Fibroblast of lung (primary cell): ENCODE results near the gene KATNAL1. TPM values are rescaled to one million over a fixed set of nuclear protein-coding genes. Genes with fewer than 3 reads are reported as not detected.

Experiments used
- DNase-seq, 2 donors: peaks; one replicate each; pipeline versions ENCODE4 v3.0.0 to v3.0.0-alpha.2; 2010; ENCODE audit warnings: low read depth in 2 of 2
- H2AFZ ChIP-seq: 2 replicates; pipeline ENCODE4 v1.5.1; 2012; ENCODE audit warnings: low read length, control low read depth, inconsistent platforms
- H3K27ac ChIP-seq: 2 replicates; pipeline ENCODE4 v1.5.1; 2011; ENCODE audit warnings: low read length, control low read depth; ENCODE audit not compliant: insufficient read depth
- H3K27me3 ChIP-seq: 2 replicates; pipeline ENCODE4 v1.5.1; 2011; ENCODE audit warnings: mild to moderate bottlenecking, low read length; ENCODE audit not compliant: control insufficient read depth, insufficient read depth
- H3K36me3 ChIP-seq: 2 replicates; pipeline ENCODE4 v1.5.1; 2011; ENCODE audit warnings: low read length; ENCODE audit not compliant: control insufficient read depth, insufficient read depth
- H3K4me1 ChIP-seq: 2 replicates; pipeline ENCODE4 v1.5.1; 2011; ENCODE audit warnings: low read length; ENCODE audit not compliant: control insufficient read depth, insufficient read depth; ENCODE audit errors: extremely low read depth
- H3K4me2 ChIP-seq: 2 replicates; pipeline ENCODE4 v1.5.1; 2011; ENCODE audit warnings: low read length, control low read depth; ENCODE audit not compliant: insufficient read depth; ENCODE audit errors: extremely low read depth
- H3K4me3 ChIP-seq, 4 experiments: fragments of 200-600 bp in 1 of 4; sonication (generic) in 1 of 4; replicated peaks in 1 of 4; 2 replicates each; pipeline ENCODE4 v1.5.1; 2011 to 2016; ENCODE audit warnings: low read length in 4 of 4, low read depth in 3 of 4, mild to moderate bottlenecking in 3 of 4, control low read depth in 2 of 4, inconsistent platforms in 1 of 4, mixed read lengths in 1 of 4; ENCODE audit not compliant: insufficient read depth in 1 of 4; ENCODE audit errors: control extremely low read depth in 1 of 4
- H3K79me2 ChIP-seq: 2 replicates; pipeline ENCODE4 v1.5.1; 2012; ENCODE audit warnings: mild to moderate bottlenecking, low read length, inconsistent platforms; ENCODE audit not compliant: control insufficient read depth, insufficient read depth
- H3K9ac ChIP-seq: 2 replicates; pipeline ENCODE4 v1.5.1; 2011; ENCODE audit warnings: mild to moderate bottlenecking, low read length, control low read depth; ENCODE audit not compliant: insufficient read depth
- H3K9me3 ChIP-seq: 2 replicates; pipeline ENCODE4 v1.5.1; 2012; ENCODE audit warnings: low read depth, low read length; ENCODE audit not compliant: control insufficient read depth, insufficient read depth
- H4K20me1 ChIP-seq: 2 replicates; pipeline ENCODE4 v1.5.1; 2011; ENCODE audit warnings: low read length; ENCODE audit not compliant: control insufficient read depth, insufficient read depth; ENCODE audit errors: extremely low read depth
- EZH2 ChIP-seq: IDR thresholded peaks from 2 replicates; pipeline ENCODE4 v1.5.1; 2012; ENCODE audit warnings: low read length, control low read depth, mild to moderate bottlenecking; ENCODE audit errors: missing control alignments
- polyA plus RNA-seq, 2 donors: library from polyadenylated mRNA; depleted of rRNA in 1 of 2; stranded (reverse) in 1 of 2; unstranded in 1 of 2; fragments of >200 nt; gene quantifications; 2 replicates each; pipeline ENCODE4 v1.2.1, GENCODE V29; 2011 to 2012; ENCODE audit warnings: missing spikeins in 1 of 2
- total RNA-seq: library from RNA; depleted of rRNA; stranded (reverse); fragments of >200 nt; gene quantifications from 2 replicates; pipeline ENCODE4 v1.2.1, GENCODE V29; 2014
- TF ChIP-seq, protein P1 (sequence below), 2 donors: IDR thresholded peaks in 1 of 2; conservative IDR thresholded peaks in 1 of 2; 1 replicate in 1 of 2; 2 replicates in 1 of 2; pipeline ENCODE4 v1.5.1; 2011 to 2012; ENCODE audit warnings: low read length in 2 of 2, control low read depth in 1 of 2, inconsistent platforms in 1 of 2, low read depth in 1 of 2, mild to moderate bottlenecking in 1 of 2

Gene KATNAL1
- total and polyA plus RNA-seq, 2 donors (not counting 1 experiment from before 2014, with no cell fraction given) = 24.8 to 32.7 TPM

DNA sequence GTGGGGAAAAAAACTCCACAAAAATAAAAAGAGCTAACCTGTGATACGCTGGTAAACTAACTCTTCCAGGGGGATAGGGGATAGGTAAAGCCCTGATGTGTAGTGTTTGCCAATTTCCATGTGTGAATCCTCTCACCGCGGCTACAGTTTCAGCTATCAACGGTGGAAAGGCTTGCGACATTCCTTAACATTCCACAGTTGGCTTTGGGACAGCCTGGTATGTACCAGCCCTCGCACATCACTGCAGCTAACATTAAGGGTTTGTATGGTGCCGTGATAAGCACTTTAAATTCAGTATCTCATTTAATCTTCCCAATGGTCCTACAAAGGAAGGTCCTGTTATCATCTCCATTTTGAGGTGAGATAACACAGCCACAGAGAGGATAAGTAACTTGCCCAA lies 112.4 kb downstream of the KATNAL1 start:
- H3K36me3 ChIP-seq = no peaks in the 10 kb centered on the region
- H3K79me2 ChIP-seq = no peaks in the 10 kb centered on the region
- peak in 1 of 2 donors; percentile 11 for DNase-seq
- no peak overlapping the region for H3K4me3 ChIP-seq
- H3K9ac ChIP-seq = no peak overlapping the region
- no peaks in the 10 kb centered on the region for H3K27me3 ChIP-seq
- H4K20me1 ChIP-seq = no peaks in the 10 kb centered on the region
- no peak overlapping the region for H3K27ac ChIP-seq
- no peaks in the 10 kb centered on the region for H3K9me3 ChIP-seq
- no peak for TF ChIP-seq EZH2
- H3K4me1 ChIP-seq = no peaks in the 10 kb centered on the region
- no peak overlapping the region for H3K4me2 ChIP-seq
- no peak overlapping the region for H2AFZ ChIP-seq

DNA sequence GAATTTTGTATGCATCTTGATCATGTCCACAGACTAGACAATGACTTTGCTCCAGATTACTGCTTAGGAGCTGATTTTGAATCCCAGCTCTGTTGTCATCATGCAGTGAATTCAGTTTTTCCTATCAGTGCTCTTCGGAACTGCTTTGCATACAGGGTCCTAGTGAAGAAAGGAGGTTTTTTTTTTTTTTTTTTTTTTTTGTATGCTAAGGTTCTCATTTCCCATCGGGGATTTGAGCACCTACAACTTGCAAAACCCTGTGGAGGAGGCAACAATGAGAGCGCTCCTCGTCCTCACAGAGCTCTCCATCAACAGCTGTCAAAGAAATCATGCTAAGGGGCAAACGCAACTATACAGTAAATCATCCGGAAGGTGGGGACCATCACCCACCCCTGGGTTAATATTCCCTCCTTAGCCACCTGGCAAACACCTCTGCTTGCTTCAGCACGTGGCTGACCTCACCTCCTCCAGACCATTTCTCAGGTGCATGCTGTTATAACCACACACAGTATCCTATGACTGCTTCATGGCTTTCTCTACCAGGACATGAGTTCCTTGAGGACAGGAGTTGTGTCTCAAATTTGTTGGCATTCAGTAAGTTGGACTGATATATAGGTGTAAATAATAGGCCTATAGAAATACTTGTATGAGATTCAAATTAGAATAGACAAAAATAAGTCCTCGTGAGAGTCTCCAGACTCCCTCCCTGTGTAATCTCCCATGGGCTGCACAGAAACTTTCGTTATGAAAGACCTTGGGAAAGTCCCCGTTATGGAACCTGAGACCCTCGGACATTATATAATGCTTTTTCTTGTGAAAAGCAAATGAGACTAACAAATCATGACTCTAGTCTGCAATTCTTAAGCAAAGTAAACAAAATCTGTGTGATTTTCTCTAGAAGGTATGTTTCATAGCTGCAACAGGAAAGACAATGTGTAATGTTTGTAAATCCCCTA lies 113.8 kb downstream of the KATNAL1 start:
- DNase-seq = no peak
- no peaks in the 10 kb centered on the region for H3K27me3 ChIP-seq
- H3K36me3 ChIP-seq = no peaks in the 10 kb centered on the region

DNA sequence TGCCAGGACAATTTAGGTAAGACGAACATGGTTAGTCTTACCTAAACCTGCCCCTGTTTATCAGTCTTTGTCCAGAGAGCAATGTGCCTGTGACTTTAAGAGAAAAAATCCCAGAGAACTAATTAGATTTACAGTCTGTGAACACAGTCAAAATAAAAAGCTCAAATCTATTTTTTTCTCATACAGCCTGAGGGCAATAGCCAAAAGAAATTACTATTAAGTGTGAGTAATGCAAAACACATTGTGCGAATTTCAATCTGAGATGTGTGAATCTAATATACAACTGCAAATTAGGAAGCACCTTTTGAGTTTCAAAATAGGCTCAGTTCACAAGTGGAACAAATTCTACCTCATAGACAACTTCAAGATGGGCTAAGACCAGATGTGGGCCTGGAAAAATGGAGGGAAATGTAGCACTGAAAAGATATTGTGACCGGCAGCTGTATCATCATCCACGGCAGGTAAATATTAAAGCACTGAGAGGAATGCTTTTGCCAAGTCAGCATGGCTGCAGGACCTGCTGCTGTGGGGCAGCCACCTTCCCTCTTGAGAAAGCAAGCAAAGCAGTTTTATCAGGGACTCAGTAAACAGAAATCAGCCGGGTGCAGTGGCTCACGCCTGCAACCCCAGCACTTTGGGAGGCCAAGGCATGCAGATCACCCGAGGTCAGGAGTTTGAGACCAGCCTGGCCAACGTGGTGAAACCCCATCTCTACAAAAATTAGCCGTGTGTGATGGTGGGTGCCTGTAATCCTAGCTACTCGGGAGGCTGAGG lies 114.8 kb downstream of the KATNAL1 start:
- Histone ChIP-seq H3K9ac (no peak overlapping the region), H2AFZ (no peak overlapping the region), H3K4me3 (no peak overlapping the region), H3K9me3 (no peaks in the 10 kb centered on the region), H3K4me1 (no peaks in the 10 kb centered on the region), H4K20me1 (no peaks in the 10 kb centered on the region), H3K4me2 (no peak overlapping the region), H3K36me3 (no peaks in the 10 kb centered on the region), H3K27ac (no peak overlapping the region), H3K27me3 (no peaks in the 10 kb centered on the region), H3K79me2 (no peaks in the 10 kb centered on the region)
- TF ChIP-seq, protein P1, sequence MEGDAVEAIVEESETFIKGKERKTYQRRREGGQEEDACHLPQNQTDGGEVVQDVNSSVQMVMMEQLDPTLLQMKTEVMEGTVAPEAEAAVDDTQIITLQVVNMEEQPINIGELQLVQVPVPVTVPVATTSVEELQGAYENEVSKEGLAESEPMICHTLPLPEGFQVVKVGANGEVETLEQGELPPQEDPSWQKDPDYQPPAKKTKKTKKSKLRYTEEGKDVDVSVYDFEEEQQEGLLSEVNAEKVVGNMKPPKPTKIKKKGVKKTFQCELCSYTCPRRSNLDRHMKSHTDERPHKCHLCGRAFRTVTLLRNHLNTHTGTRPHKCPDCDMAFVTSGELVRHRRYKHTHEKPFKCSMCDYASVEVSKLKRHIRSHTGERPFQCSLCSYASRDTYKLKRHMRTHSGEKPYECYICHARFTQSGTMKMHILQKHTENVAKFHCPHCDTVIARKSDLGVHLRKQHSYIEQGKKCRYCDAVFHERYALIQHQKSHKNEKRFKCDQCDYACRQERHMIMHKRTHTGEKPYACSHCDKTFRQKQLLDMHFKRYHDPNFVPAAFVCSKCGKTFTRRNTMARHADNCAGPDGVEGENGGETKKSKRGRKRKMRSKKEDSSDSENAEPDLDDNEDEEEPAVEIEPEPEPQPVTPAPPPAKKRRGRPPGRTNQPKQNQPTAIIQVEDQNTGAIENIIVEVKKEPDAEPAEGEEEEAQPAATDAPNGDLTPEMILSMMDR (conservative IDR thresholded peaks at IDR 0.05 in 1 of 2, IDR thresholded peaks at IDR 0.05 in 1 of 2; ENCODE audit: low read depth in 1 of 2, low read length in 2 of 2) = no peak
- no peak for TF ChIP-seq EZH2
- no peak for DNase-seq

More for the DNA sequence above, 113.8 kb downstream of the KATNAL1 start:
- no peaks in the 10 kb centered on the region for H3K4me1 ChIP-seq
- no peak overlapping the region for H2AFZ ChIP-seq
- no peak overlapping the region for H3K4me2 ChIP-seq
- no peak overlapping the region for H3K9ac ChIP-seq
- H3K9me3 ChIP-seq = no peaks in the 10 kb centered on the region
- no peaks in the 10 kb centered on the region for H3K79me2 ChIP-seq
- H3K4me3 ChIP-seq = no peak overlapping the region
- H4K20me1 ChIP-seq = no peaks in the 10 kb centered on the region
- no peak for TF ChIP-seq EZH2
- TF ChIP-seq, protein P1 (conservative IDR thresholded peaks at IDR 0.05 in 1 of 2, IDR thresholded peaks at IDR 0.05 in 1 of 2; ENCODE audit: low read depth in 1 of 2, low read length in 2 of 2) = no peak
- H3K27ac ChIP-seq = no peak overlapping the region
